GM06990 (cell line): Measurements from ENCODE around the gene NEAT1.

Source experiments
- DNase-seq: peaks from one replicate; pipeline ENCODE4 v3.0.0-alpha.2; 2011; ENCODE audit not compliant: insufficient read length; ENCODE audit errors: extremely low read depth
- H3K27me3 ChIP-seq: replicated peaks from 2 replicates; pipeline ENCODE4 v1.6.0; 2011; ENCODE audit warnings: low read length; ENCODE audit not compliant: control insufficient read depth, insufficient read depth
- H3K36me3 ChIP-seq: 2 replicates; pipeline ENCODE4 v1.5.1; 2011; ENCODE audit warnings: low read length; ENCODE audit not compliant: control insufficient read depth, insufficient read depth
- H3K4me3 ChIP-seq: replicated peaks from 2 replicates; pipeline ENCODE4 v1.5.1; 2011; ENCODE audit warnings: low read depth, mild to moderate bottlenecking, control low read depth, low read length
- TF ChIP-seq, protein P1 (sequence below): IDR thresholded peaks from 2 replicates; pipeline ENCODE4 v1.5.1; 2011; ENCODE audit warnings: low read length, control low read depth, mild to moderate bottlenecking, inconsistent platforms; ENCODE audit not compliant: insufficient read depth, poor library complexity, severe bottlenecking

The NEAT1 gene

GRCh38 chr11:65386307-65387140, 36.1 kb upstream of the NEAT1 start, which contains the start of gene FRMD8:
TSS of gene FRMD8 (plus strand) at chr11:65386637. CDS start at chr11:65387037, 400 bp downstream.
- no peaks in the 10 kb centered on the region for H3K27me3 ChIP-seq
- H3K4me3 ChIP-seq = peak within 1 kb of the TSS; percentile 85
- DNase-seq = peak; percentile 91
- TF ChIP-seq, protein P1, sequence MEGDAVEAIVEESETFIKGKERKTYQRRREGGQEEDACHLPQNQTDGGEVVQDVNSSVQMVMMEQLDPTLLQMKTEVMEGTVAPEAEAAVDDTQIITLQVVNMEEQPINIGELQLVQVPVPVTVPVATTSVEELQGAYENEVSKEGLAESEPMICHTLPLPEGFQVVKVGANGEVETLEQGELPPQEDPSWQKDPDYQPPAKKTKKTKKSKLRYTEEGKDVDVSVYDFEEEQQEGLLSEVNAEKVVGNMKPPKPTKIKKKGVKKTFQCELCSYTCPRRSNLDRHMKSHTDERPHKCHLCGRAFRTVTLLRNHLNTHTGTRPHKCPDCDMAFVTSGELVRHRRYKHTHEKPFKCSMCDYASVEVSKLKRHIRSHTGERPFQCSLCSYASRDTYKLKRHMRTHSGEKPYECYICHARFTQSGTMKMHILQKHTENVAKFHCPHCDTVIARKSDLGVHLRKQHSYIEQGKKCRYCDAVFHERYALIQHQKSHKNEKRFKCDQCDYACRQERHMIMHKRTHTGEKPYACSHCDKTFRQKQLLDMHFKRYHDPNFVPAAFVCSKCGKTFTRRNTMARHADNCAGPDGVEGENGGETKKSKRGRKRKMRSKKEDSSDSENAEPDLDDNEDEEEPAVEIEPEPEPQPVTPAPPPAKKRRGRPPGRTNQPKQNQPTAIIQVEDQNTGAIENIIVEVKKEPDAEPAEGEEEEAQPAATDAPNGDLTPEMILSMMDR = no peak
- peaks cover 5% of the 10 kb centered on the region for H3K36me3 ChIP-seq

DNA sequence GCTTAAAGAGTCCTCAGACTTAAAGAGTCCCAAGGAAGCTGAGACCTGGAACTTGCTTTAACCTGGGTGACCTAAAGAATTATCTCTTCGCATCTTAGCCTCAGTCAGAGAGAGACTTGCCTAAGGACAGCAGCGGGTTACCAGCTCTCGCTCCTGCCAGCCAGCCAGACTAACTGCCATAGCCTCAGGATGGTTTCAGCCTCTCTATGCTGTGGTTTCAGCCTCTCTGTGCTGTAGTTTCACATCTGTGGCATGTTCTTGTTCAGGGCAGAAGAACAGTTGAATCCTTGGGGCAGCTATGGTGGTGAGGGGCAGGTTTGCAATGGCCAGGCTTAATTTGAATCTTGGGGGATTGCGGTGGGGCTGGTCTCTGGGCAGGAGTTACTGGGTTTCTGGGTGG, 33.9 kb upstream of the NEAT1 start:
- TF ChIP-seq, protein P1 = no peak
- peaks cover 13% of the 10 kb centered on the region for H3K36me3 ChIP-seq
- DNase-seq = no peak
- peak overlapping the region; percentile 5 for H3K4me3 ChIP-seq
- no peaks in the 10 kb centered on the region for H3K27me3 ChIP-seq

- Histone ChIP-seq H3K27me3 (no peaks in the 10 kb centered on the region), H3K4me3 (peak overlapping the region; percentile 5), H3K36me3 (peaks cover 18% of the 10 kb centered on the region)
- TF ChIP-seq, protein P1 = no peak
- DNase-seq = no peak
Observed at GRCh38 chr11:65389294-65389980, 33.2 kb upstream of the NEAT1 start.

DNA sequence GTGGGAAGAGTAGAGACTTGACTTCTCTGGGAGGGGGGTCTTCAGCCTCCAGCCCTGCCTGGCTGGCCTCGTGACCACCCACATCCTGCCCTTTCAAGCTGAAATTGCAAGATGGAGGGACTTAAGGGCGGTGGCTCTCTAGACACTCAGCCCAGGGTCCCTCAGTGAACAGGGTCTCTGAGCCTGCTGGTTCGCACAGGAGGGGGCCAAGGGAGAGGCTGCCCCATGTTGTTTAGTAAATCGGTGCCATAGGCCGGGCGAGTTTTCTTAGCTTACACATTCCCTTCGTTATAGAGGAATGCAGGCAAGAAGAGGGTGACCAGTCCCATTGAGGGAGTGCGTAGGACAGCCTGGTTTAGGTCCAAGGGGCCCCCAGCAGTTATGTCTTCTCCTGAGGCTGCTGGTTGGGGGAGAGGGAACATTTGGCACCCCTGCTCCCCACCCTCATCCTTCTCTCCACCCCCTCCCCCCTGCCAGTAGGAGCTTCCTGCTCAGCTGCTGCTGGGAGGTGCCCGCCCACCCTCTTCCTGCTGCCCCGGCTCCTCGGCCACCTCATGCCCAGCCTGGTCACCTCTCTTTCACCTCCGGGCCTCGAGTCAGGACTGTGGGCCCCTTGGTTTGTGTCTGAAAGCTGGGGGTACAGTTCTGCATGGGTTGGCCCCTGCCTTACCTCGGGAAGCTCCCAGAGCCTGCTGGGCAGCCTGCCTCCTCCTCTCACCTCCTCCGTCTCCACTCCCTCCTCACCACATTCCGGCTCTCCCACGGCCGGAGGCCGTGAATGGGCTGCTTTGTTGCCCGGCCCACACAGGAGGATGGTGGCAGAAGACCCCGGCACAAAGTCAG, 32.3 kb upstream of the NEAT1 start:
- Histone ChIP-seq H3K27me3 (no peaks in the 10 kb centered on the region), H3K4me3 (no peak overlapping the region), H3K36me3 (peaks cover 18% of the 10 kb centered on the region)
- TF ChIP-seq, protein P1 = no peak
- DNase-seq = no peak

DNA sequence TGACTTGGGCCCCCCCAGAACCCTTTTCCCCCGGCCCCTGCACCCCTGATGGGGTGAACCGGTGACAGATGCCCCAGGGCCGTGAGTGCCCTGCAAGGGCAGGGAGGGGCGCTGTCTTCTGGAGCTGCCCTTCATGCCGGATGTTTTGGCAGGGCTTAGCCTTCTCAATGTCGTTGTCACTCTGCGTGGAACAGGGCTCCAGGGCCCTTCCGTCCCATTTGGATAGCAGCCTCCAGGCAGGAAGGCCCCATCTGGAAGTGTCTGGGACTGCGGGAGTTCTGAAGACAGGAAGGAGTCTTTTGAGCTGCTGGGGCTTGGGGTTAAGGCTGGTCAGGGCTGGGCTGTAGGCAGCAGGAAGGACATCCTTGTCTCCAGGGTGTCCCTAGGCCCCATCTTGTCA, 31.6 kb upstream of the NEAT1 start:
- TF ChIP-seq, protein P1 = no peak
- Histone ChIP-seq H3K4me3 (peak overlapping the region; percentile 20; the same call in 1 of the 2 replicates), H3K36me3 (peaks cover 23% of the 10 kb centered on the region), H3K27me3 (no peaks in the 10 kb centered on the region)
- no peak for DNase-seq
